HG03521 (cell line): ENCODE data around the gene SLC7A6OS.
"Not testable (repeated sequence)": the region's sequence is repeated elsewhere in the genome, so short reads cannot be mapped to it uniquely, and the experiment has no call there.

ENCODE experiments used
- ATAC-seq: cut with Tn5 transposase; IDR thresholded peaks from one replicate; pipeline ENCODE4 v1.9.1; 2021; ENCODE audit warnings: mild to moderate bottlenecking, moderate library complexity; ENCODE audit not compliant: unreplicated experiment

Gene SLC7A6OS

GRCh38 chr16:68299571-68300453 is 10.9 kb downstream of the SLC7A6OS start:
- no peak for ATAC-seq

- no peak for ATAC-seq
Measured at GRCh38 chr16:68298907-68299561, 11.7 kb downstream of the SLC7A6OS start.

GRCh38 chr16:68298312-68298711 is 12.4 kb downstream of the SLC7A6OS start:
- ATAC-seq, result no peak

GRCh38 chr16:68297908-68298307 is 12.8 kb downstream of the SLC7A6OS start:
- no peak for ATAC-seq

- no peak for ATAC-seq
Measured at GRCh38 chr16:68296693-68297092, 14.1 kb downstream of the SLC7A6OS start.

GRCh38 chr16:68296291-68296690 is 14.5 kb downstream of the SLC7A6OS start:
- no peak for ATAC-seq

GRCh38 chr16:68292425-68292824 is 18.3 kb downstream of the SLC7A6OS start:
- ATAC-seq, result no peak

GRCh38 chr16:68291227-68291626 is 19.5 kb downstream of the SLC7A6OS start:
- no peak for ATAC-seq

GRCh38 chr16:68290450-68290849 is 20.3 kb downstream of the SLC7A6OS start:
- no peak for ATAC-seq

GRCh38 chr16:68289621-68290329 is 21.0 kb downstream of the SLC7A6OS start:
- peak; percentile 86 for ATAC-seq

- no peak for ATAC-seq
Measured at GRCh38 chr16:68289202-68289601, 21.5 kb downstream of the SLC7A6OS start.

- ATAC-seq, result not testable (repeated sequence)
Measured at GRCh38 chr16:68288796-68289195, 21.9 kb downstream of the SLC7A6OS start.

GRCh38 chr16:68288252-68288650 is 22.5 kb downstream of the SLC7A6OS start:
- ATAC-seq, result no peak

GRCh38 chr16:68287276-68288251 is 23.2 kb downstream of the SLC7A6OS start:
- no peak for ATAC-seq

- ATAC-seq, result no peak
Measured at GRCh38 chr16:68286153-68287074, 24.3 kb downstream of the SLC7A6OS start.

GRCh38 chr16:68285683-68286082 is 25.1 kb downstream of the SLC7A6OS start:
- ATAC-seq, result no peak

- peak; percentile 51 for ATAC-seq
Measured at GRCh38 chr16:68284847-68285246, 25.9 kb downstream of the SLC7A6OS start.

- no peak for ATAC-seq
Measured at GRCh38 chr16:68283801-68284598, 26.7 kb downstream of the SLC7A6OS start.
